GM18520 (cell line): ENCODE measurements around the gene ZFHX3.

Experiments used
- ATAC-seq: cut with Tn5 transposase; IDR thresholded peaks from one replicate; pipeline ENCODE4 v1.9.1; 2021; ENCODE audit not compliant: unreplicated experiment

The ZFHX3 gene

DNA sequence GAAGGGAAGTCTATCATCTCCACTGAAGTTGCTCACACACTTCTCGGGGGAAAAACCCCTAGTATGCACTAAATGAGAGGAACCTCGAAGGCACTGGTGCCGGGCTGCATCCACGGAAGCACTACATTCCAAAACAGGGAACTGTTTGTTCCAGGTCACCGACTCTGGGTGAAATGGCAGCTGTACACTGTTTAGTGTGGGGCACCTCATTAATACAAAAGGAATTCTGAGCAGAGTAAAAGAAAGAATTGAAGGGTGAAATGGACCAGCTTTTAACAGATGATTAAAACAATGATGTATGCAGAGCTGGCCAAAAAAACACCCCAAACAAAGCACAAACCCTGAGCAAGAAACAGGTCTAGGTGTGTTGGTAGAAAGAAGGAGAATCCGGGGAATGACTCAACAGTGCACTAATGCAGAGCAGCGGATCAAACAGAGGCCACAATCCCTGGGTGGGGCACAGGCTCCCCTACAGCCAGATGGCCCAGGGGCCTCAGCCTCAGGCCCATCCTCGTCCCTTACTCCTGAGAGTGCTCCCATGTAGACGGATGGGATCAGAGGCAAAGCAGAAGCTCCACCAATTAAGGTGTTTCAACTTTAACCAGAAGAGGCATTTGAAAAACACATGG is 161.5 kb downstream of the ZFHX3 start:
- no peak for ATAC-seq

DNA sequence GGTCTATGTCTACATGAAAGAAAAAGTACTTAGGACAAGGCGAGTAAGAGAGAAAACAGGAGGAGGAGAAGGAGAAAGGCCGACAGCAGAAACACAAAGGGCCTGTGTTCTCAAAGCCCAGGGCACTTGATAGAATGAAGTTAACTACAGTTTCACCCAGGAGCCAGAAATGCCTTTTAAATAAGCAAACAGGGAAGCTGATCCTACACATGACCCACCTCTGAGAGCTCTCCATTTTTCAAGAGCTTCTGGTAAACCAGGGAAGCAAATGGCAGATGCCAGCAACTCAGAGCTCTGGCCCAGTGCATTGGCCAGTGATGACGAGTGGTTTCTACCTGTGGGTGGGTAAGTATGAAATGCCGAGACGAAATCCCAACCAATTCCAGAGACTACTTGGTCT is 163.4 kb downstream of the ZFHX3 start:
- ATAC-seq: no peak

DNA sequence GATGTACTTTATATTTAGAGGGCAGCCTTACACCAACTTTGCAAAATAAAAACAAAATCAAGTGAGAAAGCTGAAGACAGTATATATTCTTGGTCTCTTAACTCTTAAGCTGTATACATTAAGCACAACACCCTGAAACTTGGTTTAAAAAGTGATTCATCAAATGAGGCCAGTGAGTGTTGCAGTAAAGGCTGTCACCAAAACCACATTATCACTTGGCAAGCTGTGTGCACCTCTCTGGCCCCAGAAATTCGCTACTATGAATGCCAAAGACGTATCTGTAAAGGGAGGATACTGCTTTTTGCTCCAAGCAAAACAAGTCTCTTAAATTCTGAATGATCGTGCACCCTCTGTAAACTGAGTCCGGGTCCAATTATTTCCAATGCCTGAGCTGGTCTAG is 163.9 kb downstream of the ZFHX3 start:
- ATAC-seq: no peak

DNA sequence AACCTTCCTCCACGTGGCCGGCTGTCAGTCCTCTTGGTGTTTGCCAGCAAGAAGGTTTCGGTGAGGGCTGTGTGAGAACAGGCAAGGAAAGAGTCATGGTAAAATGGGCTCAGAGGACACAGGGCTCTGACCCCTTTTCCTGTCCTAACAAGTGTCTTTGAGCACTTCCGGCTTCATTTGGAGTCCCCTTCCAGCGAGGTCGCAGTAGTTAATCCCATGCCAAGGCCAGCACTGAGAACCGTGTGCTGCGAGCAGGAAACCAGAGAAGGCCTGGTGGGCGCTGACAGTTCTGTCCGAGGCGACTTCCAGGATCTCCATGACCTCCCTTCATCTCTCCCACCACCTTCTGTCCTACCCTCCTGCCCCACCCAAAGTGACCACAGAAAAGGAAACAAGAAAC is 168.1 kb downstream of the ZFHX3 start:
- no peak for ATAC-seq

DNA sequence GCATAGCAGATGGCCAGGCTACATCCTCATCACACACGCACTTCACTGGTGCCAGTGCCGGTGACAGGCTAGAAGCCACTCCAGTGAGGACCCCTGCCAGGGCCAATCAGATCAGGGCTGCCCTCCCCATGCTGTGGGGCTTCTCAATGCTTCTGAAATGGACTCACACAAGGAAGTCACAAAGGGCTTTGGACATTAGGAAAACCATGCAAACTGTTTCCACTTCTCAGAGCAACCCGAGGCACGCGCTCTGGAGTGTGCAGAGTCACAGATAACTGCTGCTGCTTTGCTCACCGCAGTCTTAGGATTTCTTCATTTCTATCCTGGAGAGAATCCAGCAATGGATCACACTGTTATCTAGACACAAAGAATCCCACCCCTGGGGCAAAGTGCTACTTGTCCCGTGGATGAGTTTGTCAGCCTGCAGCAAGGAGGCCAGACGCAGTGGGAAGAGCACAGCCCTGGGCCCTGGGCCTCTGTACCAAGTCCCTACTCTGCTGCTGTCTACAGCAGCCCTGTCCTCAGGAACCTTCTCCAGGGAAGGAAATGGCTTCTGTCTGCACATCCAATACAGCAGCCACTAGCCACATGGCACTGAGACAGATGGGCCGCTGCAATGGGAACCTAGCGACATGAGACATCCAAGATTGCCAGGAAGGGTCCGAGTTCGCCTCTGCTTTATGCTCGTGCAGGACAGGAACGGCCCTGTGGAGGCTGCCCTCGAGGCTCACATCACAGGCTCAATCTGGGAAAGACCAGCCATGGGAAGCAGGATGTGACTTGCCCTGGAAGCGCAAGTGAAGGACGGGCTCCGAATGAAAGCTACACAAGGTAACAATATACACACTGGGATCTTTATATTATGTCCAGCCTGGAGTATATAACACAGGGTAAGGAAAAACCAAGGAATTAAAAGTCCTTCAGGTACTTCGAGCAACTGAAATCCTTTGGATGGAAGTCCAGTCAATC is 169.3 kb downstream of the ZFHX3 start:
- no peak for ATAC-seq

DNA sequence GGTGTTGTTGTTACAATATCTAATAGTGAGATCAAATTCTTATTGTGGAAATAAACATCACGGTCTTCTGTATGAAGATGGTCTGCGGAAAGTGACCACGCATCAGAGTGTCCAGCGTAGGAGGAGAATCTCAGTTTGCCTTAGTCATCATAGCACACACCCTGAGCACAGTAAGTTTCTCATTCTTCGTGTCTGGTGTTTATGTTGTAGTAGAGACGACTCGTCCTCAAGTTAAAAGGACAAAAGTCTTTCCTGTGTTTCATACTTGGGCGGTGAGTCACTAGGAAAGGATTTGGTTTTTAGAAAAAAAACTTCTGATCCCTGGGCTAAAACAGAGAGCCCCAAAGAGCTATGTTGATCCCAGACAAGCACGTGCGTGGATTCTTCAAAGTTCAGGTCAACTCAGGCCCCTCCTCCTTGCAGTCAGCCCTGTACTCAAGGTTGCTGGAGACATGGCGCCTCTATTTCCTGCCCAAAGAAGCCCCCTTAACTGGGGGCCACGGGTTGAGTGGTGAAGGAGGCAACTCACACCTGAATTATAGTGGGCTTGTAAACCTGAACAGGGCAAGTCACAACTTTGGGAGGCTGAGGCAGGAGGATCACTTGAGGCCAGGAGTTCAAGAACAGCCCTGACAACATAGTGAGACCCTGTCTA is 170.4 kb downstream of the ZFHX3 start:
- ATAC-seq: no peak

DNA sequence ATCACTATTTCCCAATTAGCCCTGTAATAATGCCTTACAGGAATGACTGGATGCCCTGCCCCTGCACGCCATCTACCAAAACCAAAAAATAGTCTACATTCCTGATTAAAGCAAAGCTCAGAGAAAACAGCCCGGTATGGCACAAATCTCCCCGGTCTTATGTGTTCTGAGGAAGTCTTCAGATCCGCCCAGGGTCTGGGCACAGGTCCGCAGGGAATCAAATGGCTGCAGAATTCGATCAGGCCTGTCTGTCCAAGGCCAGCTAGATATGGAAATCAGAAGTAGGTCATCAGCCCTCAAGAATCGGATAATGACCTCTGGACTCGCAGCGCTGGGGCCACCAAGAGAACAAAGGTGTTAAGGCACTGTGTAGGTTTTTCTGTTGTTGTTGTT is 171.0 kb downstream of the ZFHX3 start:
- no peak for ATAC-seq

DNA sequence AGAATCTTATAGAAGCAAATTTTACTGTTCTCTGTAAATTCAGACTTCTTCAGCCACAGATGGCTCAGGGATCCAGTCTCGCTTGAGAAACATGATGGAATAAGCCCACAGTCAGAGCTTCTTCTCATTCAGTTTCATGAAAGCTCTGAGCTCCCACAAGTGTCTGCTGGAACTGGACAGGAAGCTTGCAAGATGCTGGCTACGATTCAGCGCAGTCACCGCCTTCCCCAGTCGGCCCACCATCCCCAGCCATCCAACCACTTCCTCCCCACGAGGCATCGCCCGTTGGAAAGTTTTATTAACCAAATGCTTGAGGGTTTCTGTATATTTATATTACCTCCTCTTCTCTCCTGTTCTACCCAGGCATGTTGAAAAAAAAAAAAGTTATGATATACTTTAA is 171.7 kb downstream of the ZFHX3 start:
- no peak for ATAC-seq

DNA sequence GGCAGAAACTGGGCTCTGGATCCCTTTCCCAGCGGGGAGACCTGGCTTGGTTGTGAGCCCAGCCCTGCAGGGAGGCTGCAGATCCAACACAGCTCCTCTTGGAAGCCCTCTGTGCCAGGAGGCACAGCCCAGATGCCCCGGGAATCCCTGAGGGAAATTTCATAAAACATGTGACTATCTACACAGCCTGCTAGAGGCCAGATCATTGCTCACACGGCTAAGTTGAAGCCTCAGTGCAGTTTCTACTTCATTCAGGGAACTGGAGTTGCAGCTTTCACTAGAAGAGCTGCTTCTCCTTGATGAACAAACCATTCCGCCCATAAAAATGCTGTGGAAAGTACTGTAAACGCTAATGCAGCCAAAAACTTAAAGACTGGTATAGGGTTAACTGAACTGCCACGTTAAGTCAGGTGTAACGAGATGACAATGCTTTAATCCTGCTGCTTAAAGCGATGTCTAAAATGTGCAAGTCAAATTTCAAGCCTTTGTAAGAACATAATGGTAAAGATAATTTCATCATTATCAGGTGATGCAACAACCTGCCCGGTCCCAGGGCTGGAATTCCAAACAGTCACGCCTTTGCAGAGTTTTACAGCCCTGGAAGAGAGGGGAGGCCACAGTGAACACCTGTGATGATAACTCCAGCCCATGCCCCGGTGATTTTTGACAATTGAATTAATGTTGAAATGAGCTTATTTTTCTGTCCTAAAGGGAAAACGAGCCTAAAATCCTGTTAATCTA is 172.5 kb downstream of the ZFHX3 start:
- ATAC-seq: no peak

DNA sequence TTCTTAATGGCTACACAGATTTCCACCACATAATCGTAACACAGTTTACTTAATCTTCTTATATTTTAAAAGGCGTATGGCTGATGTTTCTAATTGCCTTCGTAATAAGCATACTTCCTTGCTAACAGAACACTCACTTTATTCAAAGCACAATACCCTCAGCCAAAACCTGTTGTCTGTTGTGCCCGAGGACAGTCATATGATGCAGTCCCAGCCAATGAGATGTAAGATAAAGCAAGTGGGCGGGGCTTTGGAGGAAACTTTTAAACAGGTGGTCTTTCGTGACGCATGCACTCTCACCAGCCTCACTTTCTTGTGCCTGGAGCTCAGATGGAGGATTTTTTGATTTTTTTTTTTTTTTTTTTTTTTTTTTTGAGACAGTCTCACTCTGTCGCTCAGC is 174.1 kb downstream of the ZFHX3 start:
- no peak for ATAC-seq

DNA sequence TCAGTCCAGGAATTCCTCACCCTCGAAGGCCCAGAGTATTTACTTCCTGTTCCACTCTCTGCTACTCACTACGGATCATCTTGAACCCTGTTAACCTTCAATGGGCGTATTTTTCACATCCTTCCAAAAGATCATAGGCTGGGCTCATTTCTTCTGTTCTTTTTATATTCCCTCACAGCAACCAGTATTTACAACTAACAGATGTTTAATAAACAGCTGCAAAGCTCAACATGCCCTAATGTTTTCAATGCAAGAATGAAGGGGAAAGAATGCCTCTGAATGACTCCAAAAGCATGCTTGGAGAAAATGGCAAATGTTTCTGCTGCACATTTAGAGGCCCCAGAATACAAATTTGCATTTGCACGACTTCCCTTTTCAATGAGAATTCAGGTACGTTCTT is 174.9 kb downstream of the ZFHX3 start:
- no peak for ATAC-seq

DNA sequence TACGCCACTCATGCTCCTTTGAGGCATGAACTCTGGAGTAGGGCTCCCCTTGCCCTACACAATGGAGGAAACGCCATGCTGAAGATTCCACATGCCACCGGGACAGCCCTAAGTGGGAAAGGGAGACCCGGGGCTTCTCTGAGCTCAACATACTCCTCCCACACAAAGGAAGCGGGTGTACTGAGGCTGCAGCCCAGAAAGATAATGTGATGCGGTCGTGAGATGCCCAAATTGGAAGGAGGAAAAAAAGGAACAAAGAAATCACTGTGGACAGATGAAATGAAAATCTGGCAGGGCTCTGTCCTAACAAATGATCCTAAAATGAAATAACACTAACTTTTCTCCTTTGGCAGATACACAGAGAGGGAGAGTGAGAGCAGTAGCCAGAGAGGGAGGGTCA is 182.1 kb downstream of the ZFHX3 start:
- no peak for ATAC-seq

DNA sequence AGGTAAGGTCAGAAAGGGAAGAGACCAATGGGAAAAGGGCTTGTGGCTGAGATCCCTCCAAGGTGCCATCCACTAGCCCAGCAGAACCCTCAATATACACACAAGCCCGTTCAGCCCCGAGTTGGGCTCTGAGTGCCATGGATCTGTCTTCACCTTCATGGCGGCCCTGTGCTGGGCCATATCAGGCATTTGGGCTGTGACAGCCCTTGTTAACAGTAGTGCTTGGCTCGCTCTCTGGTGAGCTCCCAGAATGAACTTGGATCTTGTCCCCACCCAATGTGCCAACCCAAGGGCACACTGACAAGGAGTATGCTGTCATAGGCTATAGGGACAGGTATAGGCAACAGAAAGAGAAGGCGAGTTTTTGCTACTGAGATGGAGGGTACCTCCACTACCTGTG is 182.7 kb downstream of the ZFHX3 start:
- no peak for ATAC-seq

DNA sequence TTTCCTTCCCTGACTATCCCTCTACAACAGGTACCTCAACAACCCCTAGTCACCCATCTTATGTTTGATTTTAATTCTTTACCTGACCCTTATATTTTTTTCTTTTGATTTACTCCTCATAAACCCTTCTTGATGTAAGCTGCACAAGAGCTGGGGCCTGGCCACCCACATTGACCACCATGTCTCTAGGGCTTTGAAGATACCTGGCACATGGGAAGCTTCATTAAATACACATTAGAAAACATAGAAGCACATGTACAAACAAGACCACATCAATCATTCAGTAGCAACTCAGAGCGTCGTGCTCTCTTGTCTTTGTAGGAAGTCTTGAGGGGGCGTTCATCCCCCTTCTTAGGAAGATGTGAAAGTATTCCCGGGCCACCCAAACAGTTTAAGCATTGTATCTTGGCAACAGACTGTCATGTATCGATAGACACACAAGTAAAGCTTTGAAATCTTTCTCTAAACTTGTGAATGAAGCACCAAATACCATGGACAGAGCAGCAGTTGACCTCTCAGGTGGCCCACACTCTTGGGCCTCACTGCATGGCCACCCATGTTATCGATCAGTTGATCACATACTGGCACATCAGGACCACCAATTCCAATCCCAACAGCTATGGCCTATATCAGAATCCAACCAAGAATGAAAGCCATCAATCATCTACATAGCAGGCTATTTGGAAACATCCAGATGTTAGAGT is 183.6 kb downstream of the ZFHX3 start:
- ATAC-seq: no peak

DNA sequence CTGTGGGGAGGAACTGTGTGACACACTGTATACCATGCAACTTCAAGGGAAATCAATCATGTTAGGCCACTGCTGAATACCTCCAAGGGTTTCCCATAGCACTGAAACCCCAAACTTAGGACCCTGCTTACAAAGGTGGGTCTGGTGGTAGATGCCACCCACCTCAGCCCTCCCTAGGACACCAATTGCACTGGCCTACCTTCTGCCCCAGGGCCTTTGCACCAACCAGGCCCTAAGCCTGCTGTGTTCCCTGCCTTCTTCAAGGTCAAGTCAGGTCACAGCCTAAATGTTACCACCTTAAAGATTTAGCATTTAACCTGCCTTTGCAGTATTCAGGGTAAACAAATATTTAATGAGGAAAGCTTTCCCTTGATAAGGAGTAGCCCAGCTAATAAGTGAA is 185.8 kb downstream of the ZFHX3 start:
- no peak for ATAC-seq

DNA sequence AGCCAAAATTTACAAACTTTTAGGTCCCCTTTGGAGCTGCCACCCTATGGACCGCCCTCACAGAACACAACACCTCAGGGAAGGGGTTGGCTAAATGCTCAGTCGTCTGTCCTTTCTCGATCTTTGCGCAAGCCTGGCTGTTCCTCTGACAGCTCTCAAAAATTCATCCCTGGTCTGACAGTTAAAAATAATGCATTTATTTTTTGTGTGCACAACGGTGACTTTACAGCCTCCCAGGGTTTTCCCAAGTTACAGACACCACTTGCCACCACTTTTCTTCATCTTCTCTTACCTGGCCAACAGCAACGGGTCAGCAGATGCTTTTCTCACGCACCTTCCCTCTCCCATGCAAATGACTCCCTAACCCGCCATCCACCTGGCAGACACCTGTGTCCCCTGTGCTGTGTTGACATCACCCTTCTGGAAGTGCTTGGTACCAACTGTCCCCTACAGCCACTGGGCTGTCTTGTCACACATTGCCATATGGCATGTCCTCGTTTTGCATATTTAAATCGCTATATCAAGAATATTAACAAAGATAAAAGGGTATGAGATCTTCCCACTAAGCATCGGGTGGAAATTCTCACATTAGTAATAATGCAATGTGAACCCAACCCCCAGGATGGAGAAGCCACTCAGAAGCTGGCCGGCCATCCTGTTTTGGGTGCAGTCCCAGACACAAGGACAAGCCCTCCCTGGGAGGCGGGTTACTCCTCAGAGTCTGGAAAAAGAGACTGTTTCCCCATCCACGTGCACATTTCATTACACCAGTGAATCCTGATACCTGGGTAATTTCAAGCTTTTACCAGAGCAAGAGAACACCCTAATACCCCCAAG is 187.0 kb downstream of the ZFHX3 start:
- no peak for ATAC-seq

DNA sequence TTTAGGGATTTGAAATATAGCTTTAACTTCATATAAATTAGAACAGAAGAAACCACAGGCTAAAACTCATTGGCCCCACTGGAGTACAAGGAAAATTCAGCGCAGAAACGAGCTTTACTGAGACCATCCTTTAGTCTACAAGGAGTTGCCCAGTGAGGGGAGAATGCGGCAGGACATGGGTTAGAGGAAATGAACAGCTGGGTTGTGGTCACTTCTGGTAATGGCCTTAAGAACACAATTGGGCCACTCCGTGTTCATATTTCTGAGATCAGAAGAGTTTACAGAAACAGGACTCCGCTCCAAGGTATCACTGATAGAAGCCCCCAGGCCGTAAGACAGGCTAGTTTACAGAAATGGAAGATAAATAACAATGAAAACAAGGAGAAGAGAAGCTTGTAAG is 188.3 kb downstream of the ZFHX3 start:
- ATAC-seq: no peak

DNA sequence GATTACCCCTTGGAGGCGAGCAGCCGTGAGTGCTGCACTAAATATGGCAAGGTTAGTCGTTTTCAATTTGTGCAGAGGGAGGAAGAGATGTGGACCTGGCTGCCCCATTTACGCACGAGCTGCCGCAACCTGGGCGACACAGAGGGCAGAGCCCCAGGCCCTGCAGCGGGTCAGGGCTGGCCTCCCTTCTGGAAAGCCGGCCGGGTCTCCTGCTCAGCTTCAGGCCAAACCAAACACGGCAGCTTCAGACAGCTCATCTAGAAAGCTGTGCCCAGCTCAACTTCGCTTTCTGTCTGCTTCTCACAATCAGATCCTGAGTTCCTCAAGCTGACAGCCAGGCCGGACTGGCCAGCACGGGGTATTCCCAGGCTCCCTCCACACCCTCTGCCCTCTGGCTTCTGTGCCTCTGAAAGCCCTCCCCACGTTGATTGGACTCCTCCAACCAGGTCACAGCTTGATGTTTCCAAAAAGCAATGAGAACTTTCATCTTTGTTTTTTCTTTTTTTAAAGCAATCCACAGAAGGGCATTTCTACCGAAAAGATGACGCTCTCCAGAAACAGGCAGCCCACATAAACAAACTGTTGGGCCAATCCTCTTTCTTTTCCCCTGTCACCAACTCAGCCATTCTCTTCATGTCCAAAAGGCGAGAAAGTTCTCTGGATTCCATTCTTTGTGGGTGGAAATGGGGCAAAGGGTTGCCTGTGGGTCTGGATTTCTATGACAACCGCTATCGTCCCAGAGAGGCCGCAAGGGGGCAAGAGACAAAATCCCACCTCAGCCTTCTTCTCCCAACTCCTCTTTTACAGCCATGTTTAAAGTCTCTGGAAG is 189.0 kb downstream of the ZFHX3 start:
- ATAC-seq: no peak
